NCI-H2081 (cell line): ENCODE results near the gene PTPRN.
"Not testable (repeated sequence)": the region's sequence is repeated elsewhere in the genome, so short reads cannot be mapped to it uniquely, and the experiment has no call there.

ENCODE experiments used
- DNase-seq, 2 experiments: peaks; one replicate each; lab custom pipeline; 2025; lab: John Stamatoyannopoulos, UW

PTPRN gene

DNA sequence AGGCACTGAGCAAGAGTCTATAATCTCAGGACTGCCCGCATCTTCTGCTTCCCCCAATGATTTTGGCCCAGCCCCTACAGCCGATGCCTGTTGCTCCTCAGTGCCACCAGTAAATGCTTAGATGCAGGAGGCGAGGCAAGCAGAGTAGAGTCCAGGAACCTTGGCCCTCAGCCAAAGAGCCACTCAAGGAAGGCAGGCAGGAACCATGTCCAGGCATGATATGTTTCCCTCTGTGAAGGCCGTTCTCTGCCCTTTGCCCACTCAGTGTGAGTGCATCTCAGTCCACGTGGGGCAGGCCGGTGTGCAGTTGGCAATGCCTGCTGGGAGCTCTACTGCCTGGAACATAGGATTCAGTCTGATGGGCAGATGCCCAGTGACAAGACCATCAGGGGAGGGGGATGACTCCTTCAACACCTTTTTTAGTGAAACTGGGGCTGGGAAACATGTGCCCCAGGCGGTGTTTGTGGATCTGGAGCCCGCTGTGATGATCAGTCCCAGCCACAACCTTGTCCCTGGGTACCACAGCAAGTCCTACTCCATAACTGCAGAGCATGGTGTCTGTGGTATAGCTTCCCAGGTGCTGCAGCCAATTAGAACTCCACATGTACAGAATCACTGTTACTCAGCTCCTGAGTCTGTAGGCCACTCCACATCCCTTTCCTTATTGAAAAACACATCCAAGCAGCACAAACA lies 39.7 kb downstream of the PTPRN start:
- DNase-seq: no peak

DNA sequence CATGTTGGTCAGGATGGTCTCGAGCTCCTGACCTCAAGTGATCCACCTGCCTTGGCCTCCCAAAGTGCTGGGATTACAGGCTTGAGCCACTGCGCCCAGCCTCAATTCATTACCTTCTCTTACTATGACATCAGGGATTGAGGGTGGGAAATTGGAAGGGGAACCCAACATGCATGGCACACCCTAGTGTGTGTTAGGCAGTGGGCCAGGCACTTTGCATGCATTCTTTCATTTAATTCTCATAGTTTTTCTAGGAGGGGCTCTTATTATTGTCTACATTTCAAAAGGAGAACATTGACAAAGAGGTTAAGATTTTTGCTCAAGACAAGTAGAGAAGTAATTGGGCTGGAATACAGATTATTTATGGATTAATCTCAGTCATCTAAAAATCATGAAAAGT lies 40.9 kb downstream of the PTPRN start:
- DNase-seq: no peak

DNA sequence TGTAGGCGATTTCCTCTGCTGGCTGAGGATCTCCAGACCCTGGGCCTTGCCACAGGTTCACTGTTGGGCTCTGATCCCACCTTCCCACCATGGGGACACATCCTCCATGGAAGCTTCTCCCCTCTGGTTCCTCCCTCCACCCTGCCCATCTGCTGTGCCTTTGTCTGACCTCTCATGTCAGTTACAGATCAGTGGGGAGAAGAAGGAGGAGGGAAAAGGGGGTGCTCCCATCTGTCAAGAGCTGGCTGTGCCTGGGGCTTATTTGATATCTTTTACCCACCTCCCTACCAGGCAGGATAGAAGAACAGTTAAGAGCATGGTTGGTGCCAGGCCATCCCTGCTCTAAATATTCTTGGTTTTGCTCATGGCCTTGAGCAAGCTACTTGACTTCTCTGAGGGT lies 42.3 kb downstream of the PTPRN start:
- no peak for DNase-seq

DNA sequence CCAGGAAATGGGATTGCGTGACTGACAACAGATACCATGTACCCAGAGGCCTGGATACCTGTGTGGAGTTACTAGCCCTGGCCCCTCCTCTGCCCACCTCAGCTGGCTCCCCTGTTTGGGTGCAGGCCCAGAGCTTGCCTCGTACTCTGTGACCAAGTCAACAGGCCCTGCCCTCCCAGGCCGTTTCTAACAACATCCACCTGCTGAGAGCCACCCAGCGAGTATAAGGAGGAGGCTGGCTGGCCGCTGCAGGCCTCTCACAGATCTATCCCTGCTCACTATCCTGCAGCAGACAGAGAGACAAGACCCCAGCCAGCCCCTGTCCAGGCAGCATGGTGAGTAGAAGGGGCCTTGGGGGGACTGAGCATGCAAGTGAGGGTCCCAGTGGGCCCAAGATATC lies 43.0 kb downstream of the PTPRN start:
- no peak for DNase-seq

DNA sequence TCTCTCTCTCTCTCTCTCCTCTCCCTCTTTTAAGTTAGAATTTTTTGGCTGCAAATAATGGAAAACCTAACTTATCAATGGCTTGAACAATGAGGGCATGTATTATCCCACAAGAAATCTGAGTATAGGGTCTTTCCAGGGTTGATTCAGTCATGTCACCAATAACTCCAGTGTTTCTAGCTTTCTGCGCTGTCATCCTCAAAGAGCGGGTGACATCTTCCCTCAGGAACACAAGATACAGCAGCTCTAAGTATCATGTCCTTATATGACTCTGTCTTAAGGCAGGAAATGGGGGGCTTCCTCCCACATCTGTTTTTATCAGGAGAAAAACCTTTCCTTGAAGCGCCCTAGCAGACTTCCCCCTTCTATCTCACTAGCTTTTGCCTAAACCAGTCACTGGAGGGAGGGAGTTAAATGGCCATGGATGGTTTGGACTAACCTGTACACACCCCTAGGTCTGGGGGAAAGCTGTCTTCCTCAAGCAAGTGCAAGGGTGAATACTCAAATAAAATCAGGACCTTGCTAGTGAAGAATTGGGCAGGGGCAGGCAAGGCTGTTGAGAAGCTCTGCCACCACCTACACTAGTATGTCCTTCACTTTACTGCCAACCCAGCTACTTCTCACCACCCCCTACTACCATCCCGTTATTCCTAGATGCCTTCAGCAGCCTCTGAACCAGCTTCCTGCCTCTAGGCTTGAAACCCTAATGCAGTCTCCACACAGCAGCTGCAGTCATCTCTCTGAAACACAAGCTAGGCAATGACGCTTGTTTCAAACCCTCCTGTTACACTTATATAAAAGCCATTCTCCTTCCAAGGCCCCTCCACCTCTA lies 48.0 kb downstream of the PTPRN start:
- DNase-seq: no peak

DNA sequence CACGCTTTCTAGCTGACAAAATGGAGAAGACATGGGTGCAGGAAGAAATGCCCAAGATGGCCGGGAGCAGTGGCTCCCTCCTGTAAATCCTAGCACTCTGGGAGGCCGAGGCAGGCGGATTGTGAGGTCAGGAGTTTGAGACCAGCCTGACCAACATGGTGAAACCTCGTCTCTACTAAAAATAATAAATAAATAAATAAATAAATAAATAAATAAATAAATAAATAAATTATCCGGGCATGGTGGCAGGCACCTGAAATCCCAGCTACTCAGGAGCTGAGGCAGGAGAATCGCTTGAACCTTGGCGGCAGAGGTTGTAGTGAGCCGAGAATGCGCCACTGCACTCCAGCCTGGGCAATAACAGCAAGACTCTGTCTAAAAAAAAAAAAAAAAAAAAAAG lies 50.3 kb downstream of the PTPRN start:
- DNase-seq: not testable (repeated sequence)

DNA sequence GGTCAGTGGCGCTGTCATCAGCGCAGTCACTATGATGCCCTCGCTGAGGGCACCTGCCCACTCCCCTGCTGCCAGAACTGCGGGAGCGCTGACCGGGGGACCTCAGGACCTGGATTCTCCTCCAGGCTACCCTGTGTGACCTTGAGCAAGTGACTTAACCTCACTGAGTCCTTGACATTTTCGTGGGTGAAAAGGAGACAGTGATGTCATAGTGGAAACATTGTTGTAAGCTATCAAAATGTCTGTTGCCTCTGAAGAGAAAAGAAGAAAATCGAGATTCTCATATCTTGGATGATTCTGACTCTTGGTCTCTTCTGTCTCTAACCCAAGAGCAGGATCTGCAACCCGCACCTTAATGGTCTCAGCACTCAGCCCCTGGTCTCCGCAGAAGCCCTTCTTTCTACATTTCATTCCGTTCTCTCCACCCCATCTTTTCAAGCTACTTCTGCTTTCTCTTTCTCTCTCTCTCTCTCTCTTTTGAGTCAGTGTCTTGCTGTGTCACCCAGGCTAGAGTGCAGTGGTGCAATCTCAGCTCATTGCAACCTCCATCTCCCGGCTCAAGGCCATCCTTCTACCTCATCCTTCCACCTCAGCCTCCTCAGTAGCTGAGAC lies 54.5 kb downstream of the PTPRN start:
- no peak for DNase-seq

DNA sequence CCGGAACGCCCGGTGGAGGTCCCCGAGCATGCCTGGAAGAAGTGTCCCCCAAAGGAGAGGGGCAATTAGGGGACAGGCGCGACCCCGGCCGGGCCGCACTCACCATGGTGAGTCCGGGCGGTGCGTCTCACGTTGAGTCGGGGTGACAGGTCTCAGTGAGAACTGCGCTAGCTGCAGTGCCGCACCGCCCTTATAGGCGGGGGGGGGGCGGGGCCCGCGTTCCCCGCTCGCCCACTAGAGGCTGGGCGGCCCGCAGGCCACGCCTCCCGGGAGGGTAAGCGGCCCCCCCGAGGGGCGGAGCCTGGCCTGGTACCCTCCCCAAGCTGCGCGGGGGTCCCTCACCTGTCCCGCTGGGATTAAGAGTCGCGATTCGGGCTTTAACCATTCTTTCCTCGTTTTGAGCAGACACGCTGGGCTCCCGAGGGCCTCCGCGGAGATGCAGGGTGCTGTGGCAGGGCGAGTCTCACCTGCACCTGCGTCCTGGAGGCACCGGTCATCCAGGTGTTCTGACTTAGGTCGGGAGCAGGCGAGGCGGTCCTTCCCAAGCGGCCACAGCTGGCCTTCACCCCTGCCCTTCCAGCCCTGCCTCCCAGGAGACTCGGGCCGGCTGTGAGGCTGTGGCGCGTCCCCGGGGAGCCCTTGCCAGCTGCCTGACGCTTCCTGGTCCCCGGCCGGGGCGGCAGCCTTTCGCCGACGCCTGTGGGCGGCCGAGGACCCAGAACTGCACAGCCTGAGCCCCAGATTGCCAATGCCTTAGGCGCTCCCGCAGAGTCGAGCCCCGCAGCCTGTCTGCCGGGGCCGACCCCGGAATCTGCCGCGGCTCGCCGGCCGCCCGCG lies 55.2 kb downstream of the PTPRN start, which contains the start of gene TUBA4A:
TSS of gene TUBA4A (minus strand) at position 166 of the 837 bp plus-strand sequence. CDS start at position 106, 60 bp downstream.
- peak; percentile 83 to 87 for DNase-seq

DNA sequence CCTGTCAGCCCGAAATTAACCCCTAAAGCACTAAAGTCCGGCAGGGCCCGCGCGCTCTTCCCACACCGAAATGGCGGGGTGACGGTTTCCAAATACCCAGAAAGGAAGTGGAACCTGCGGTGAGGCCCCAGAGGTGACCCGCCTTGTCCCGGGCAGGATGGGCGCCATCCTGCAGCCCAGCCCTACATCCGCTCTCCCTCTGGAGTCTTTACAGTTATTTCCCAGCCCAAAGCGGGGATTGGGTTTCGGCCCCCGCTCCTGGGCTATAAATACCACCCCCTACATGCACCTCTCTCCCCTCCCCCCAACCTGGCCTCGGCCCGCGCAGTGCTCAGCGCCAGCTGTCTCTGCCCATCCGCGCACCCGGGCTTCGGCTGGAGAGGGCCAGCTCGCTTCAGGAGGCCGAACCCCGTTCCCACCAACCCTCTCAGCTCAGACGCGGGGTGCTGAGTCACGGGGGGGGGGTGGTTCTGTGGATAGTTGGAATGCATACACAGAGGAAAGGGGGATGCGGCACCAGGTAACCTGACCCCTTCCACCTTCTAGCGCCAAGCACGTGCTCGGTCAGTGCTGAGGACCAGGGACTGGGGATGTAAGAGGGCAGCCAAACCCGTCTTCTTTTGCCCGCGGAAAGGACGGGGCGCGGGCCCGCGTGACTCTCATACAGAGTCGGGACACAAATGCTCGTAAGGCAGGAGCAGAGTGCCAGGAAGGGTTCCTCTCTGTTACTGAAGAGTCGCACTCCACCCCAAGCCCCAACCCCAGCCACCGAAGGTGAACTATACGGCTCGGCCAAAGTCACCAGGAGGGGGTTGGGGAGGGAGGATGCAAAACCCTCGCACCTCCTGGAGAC lies 56.1 kb downstream of the PTPRN start, which contains the start of gene TUBA4B:
TSS of gene TUBA4B (plus strand) at position 344 of the 853 bp plus-strand sequence. CDS start at position 509, 165 bp downstream.
- DNase-seq: peak; percentile 38 to 54

DNA sequence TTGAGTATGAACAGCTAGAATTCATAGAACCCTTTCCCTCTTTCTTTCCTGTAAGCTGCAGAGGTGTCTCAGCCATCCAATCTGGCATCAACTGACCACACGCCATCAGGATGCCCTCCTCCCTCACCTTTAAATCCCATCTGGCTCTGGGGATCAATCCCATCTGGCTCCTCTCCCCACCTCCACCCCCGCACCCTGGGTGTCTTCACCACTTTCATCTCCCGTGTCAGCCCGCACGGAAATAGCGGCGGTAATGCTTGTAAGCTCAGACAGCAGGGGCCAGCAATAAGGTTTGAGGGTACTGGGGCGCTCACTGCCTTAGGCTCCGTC lies 56.7 kb downstream of the PTPRN start:
- no peak for DNase-seq

DNA sequence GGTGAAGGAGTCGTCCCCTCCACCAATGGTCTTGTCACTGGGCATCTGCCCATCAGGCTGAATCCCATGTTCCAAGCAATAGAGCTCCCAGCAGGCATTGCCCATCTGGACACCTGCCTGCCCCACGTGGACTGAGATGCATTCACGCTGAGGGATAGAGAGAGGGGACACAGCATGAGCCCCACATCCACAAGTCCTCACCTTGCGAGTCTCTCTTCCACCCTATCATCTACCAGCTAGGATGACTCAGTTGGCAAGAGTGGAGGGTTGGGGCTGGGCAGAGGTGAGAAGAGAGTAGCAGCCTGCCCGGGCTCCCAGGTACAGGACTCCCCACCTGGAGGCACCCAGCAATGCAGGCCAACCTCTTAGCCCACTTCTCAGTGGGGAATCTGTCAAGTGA lies 57.1 kb downstream of the PTPRN start:
- DNase-seq: peak in 1 of 2 experiments; percentile 53

DNA sequence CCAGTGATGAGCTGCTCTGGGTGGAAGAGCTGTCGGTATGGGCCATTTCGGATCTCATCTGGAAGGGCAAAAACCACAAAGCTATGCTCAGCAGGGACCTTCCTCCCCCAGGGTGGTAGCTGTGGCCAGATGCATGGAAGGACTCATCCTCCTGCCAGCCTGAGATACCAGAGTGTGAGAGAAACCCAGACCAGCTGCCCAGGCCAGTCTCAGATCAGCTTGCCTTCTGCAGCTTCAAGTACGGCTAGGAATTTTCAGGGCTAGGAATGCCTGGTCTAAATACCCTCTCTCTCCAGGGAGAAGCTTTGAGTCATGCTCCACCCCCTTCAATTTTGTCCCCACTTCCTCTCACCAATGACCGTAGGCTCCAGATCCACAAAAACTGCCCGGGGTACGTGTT lies 57.5 kb downstream of the PTPRN start:
- no peak for DNase-seq

DNA sequence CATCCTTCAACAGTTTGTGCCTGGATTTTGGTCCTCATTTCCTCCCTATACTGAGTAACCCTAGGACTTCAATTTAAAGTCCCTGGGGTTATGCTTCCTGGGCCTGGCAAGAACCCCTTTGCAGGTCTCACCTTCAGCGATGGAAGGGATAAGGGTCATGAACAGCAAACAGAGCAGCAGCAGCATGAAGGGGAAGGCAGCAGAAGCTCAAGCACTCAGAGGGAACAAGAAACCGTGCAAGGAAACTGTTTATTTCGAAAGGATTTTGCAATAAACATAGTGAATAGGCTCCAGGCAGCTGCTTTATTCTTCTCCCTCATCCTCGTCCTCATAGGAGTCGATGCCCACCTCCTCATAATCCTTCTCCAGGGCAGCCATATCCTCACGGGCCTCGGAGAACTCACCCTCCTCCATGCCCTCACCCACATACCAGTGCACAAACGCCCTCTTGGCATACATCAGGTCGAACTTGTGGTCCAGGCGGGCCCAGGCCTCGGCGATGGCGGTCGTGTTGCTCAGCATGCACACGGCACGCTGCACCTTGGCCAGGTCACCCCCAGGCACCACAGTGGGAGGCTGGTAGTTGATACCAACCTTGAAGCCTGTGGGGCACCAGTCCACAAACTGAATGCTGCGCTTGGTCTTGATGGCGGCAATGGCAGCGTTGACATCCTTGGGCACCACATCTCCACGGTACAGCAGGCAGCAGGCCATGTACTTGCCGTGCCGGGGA lies 59.0 kb downstream of the PTPRN start:
- DNase-seq: no peak

DNA sequence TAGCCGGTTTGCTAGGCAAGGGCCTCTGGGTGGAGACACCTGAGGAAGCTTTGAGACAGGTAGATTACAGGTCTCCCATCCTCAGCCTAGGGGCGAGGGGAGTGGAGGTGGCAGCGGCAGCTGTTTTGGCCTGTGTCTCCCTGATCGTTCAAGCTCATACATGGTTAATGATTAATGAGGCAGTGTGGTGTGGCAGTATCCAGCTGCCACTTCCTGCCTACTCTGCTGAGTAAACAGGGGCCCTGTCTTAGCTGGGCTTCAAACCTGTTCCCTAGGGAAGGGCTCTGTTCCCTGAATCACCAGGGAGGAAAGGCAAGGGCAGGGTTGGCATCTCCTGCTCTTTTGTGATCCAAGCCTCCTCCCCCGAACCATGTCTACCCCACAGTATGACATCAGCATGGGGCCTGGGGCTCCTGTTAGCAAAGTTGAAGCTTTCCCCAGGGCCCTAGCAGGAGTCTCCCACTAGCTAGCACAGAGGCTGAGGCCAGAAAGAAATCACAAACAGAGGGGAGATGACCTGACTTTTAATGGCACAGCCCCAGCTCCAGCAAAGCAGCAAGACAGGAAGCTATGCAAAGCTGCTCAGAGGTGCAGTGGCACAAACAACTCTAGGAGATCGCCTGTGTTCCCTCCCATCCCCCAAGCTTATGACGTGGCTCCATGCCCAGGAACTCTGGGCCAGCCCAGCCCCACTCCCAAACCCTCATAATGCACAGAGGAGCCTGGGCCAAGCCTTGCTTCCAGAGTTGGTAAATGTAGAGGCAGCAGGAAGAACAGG lies 59.8 kb downstream of the PTPRN start:
- peak; percentile 60 to 85 for DNase-seq

DNA sequence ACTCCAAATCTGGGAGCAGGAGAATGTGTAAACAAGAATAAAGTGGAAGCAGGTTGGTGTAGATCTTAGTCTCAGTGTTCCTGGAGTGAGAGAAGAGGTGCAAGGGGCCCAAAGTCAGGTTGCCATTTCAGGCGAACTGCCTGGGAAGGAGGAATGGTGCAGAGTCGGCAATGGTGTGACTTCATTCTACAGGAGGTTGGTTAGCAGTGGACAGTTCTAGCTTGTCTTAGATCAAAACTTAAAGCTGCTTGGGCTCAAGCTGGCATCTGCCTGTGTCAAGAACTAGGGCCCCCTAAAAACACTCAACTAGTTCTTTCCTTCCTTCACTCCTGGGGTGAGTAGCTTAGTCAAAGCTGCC lies 60.4 kb downstream of the PTPRN start:
- DNase-seq: no peak

DNA sequence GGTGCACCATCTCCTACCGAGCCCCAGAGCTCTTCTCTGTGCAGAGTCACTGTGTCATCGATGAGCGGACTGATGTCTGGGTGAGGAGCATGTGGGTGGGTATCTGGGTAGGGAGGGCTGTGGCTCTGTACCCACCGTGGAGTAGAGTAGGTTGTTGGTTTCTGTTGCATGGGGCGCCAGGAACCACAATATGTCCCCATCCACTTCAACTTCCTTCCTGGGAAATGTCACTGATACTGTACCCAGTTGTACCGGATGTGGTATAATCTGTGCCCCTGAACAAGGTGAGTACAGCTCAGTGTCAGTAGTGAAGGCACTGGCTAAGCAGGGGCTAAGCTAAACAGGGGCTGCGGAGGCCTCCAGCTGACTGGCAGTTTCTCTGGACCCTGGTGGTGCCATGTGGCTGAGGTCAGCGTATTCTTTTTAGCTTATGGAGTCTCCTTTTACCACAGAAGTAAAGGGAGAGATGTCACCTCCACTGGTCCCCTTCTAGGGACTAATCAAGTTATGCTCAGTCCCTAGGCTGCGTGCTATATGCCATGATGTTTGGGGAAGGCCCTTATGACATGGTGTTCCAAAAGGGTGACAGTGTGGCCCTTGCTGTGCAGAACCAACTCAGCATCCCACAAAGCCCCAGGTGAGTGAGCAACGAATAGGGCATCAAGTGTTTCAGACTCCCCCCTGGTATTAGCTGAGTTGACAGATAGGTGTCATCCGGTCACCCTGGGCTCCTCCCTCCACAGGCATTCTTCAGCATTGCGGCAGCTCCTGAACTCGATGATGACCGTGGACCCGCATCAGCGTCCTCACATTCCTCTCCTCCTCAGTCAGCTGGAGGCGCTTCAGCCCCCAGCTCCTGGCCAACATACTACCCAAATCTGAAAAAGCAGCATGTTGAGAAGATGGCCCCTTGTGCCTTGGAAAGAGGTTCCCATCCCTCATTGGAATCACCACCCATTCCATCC lies 61.2 kb downstream of the PTPRN start:
- DNase-seq: no peak

DNA sequence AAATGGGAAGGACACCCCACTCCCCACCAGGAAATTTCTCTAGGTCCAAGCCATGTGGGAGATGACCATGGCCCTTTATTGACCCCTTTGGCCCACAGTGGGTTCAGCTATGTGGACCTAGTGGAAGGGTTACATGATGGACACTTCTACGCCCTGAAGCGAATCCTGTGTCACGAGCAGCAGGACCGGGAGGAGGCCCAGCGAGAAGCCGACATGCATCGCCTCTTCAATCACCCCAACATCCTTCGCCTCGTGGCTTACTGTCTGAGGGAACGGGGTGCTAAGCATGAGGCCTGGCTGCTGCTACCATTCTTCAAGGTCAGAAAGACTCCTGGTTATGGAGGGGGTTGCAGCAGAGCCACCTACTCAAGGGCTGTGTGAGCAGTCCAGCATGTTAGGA lies 62.6 kb downstream of the PTPRN start:
- no peak for DNase-seq

DNA sequence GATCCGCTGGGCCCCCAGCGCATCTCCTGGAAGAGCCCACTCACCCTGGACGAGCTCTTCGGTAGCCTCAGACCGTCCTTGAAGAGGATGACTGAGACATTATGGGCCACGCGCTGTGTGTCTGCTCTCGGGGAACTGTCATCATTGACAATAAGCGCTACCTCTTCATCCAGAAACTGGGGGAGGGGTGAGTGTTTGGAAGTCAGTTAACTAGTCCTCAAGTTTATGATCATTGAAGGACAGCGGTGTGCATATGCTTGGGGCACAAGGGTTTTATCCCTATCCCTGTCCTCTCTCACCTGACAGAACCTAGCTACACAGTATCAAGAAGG lies 63.3 kb downstream of the PTPRN start:
- no peak for DNase-seq
